Measurements from ENCODE around the gene SERINC2. TPM values are rescaled to one million over a fixed set of nuclear protein-coding genes. Genes with fewer than 3 reads are reported as not detected.
"Not testable (repeated sequence)": the region's sequence is repeated elsewhere in the genome, so short reads cannot be mapped to it uniquely, and the experiment has no call there.

SERINC2 gene
- total and polyA plus RNA-seq, 8 donors = 12.3 to 114 (median 66.0) TPM

DNA sequence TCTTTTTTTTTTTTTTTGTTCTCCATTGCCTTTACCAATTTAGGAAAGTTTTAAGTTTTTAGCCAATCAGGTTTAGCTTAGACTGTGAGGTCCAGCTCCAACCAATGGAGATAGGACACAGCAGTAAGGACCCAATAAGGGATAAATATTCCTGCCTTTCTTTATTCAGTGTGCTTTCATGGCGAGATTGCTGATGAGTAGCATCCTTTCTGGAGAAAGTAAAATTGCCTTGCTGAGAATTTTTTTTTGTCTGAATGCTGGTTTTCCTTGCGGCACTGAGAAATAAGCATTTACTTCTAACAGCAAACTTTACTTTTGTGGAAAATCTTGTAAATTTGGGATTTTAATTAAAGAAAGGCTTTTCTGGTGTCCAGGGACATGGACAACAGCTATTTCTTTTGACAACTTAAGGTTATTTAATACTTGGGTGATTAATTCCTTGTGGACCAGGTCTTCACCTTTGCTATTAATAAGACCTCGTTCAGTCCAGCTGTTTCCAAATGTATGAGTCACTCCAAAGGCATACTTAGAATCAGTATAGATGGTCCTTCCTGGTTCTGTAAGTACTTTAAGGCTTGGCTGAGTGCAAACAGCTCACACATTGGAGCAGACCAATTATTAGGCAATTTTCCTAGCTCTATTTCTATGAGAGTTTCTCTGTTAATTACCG lies 54.1 kb downstream of the SERINC2 start:
- intact Hi-C loops (cut with DNase I; ENCODE audit: low total_unique reads) = no loop called here
- Histone ChIP-seq H3K4me1 (no peaks in the 10 kb centered on the region), H3K4me3 (no peak overlapping the region), H3K36me3 (no peaks in the 10 kb centered on the region), H3K9me3 (peaks cover 3 to 26% (median 15%) of the 10 kb centered on the region in 4 donors), H3K27ac (no peak overlapping the region), H3K27me3 (no peaks in the 10 kb centered on the region)
- TF ChIP-seq EP300 (IDR thresholded peaks at IDR 0.05) (no peak), POLR2A (IDR thresholded peaks at IDR 0.05) (no peak), POLR2AphosphoS5 (IDR thresholded peaks at IDR 0.05) (no peak)
- TF ChIP-seq, protein P1, sequence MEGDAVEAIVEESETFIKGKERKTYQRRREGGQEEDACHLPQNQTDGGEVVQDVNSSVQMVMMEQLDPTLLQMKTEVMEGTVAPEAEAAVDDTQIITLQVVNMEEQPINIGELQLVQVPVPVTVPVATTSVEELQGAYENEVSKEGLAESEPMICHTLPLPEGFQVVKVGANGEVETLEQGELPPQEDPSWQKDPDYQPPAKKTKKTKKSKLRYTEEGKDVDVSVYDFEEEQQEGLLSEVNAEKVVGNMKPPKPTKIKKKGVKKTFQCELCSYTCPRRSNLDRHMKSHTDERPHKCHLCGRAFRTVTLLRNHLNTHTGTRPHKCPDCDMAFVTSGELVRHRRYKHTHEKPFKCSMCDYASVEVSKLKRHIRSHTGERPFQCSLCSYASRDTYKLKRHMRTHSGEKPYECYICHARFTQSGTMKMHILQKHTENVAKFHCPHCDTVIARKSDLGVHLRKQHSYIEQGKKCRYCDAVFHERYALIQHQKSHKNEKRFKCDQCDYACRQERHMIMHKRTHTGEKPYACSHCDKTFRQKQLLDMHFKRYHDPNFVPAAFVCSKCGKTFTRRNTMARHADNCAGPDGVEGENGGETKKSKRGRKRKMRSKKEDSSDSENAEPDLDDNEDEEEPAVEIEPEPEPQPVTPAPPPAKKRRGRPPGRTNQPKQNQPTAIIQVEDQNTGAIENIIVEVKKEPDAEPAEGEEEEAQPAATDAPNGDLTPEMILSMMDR (IDR thresholded peaks at IDR 0.05) = no peak
- DNase-seq = no peak
- WGBS, 5 donors = 71 to 77% (median 73%) methylated on average over 4 of the region's 4 CpGs

DNA sequence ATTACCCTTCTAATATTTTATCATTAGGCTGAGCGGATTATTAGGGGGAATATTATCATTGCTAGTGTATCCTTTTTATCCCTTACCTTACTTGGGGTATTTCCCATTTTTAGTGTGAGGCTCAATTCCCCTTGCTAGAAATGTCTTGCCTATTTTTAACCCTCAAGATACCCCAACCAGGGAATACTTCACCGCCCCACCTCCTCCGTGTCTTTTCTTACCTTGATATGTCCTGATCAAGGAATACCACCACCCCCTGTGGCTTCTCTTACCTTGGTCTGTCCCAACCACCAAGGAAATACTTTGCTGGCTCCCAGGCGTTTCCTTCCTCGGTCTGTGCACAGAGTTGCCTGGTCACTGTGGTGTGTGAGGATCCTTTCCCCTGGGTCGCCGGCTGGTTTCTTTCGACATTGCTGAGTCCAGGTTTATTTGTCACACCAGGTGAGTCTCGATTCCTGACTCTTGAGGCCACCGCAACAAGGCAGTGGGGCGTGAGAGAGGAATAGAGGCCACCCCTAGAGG lies 57.8 kb downstream of the SERINC2 start:
- Histone ChIP-seq H3K4me3 (no peak overlapping the region), H3K27me3 (no peaks in the 10 kb centered on the region), H3K9me3 (peaks cover 3 to 24% (median 15%) of the 10 kb centered on the region in 4 donors), H3K4me1 (no peaks in the 10 kb centered on the region), H3K36me3 (no peaks in the 10 kb centered on the region), H3K27ac (peak overlapping the region in 2 of 5 donors; percentile 33 to 84)
- intact Hi-C loops (cut with DNase I; ENCODE audit: low total_unique reads) = no loop called here
- TF ChIP-seq, protein P1 (IDR thresholded peaks at IDR 0.05) = no peak
- TF ChIP-seq EP300 (IDR thresholded peaks at IDR 0.05) (no peak), POLR2A (IDR thresholded peaks at IDR 0.05) (no peak), POLR2AphosphoS5 (IDR thresholded peaks at IDR 0.05) (no peak)
- DNase-seq = no peak
- 88 to 94% (median 91%) methylated on average over 11 of the region's 11 CpGs for WGBS, 5 donors

DNA sequence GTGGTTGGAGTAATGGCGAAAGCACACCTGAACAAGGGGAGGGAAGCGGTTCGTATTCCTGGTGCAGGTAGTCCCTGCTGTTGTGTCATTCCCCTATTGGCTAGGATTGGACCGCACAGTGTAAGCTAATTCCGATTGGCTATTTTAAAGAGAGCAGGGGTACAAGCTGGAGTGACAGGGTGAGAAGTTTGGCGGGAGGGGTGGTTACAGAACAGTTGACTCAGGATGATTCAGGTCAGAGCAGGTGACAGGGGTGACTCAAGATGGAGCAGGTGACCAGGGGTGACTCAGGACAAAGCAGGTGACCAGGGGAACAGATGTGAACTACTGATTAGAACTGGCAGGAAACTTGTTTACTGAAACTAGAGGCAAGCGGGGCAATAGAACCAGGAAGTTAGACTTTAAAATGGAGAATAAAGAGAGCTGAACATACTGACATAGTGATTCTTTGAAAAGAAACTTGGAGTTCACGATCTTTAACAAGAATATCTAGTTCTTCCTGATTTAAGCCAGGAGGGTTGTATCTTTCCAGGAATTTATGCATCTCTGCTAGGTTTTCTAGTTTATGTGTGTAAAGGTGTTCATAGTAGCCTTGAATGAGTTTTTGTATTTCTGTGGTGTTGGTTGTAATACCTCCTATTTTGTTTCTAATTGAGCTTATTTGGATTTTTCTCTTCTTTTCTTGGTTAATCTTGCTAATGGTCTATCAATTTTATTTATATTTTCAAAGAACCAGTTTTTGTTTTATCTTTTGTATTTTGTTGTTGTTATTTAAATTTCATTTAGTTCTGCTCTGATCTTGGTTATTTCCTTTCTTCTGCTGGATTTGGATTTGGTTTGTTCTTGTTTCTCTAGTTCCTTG lies 58.7 kb downstream of the SERINC2 start:
- H3K9me3 ChIP-seq = peaks cover 0 to 16% (median 11%) of the 10 kb centered on the region in 4 donors
- H3K27ac ChIP-seq = peak overlapping the region; percentile 28 to 84 (median 56)
- peak in 1 of 3 donors; percentile 64 for TF ChIP-seq POLR2AphosphoS5 (IDR thresholded peaks at IDR 0.05)
- 64 to 78% (median 67%) methylated on average over 7 to 8 of the region's 8 CpGs for WGBS, 5 donors
- intact Hi-C loops (cut with DNase I; ENCODE audit: low total_unique reads); H3K4me1 ChIP-seq; H3K4me3 ChIP-seq; H3K27me3 ChIP-seq; H3K36me3 ChIP-seq: not testable (repeated sequence)
- peak; percentile 76 to 82 for DNase-seq

DNA sequence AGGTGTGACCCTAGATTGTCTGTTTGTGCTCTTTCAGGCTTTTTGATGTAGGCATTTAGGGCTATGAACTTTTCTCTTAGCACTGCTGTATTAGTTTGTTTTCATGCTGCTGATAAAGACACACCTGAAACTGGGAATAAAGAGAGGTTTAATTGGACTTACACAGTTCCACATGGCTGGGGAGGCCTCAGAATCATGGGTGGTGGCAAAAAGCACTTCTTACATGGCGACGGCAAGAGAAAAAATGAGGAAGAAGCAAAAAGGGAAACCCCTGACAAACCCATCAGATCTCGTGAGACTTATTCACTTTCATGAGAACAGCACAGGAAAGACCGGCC lies 59.3 kb downstream of the SERINC2 start:
- H3K4me3 ChIP-seq; H3K27me3 ChIP-seq; H3K36me3 ChIP-seq; H3K4me1 ChIP-seq; intact Hi-C loops (cut with DNase I; ENCODE audit: low total_unique reads); DNase-seq: not testable (repeated sequence)
- H3K9me3 ChIP-seq = peaks cover 0 to 10% (median 5%) of the 10 kb centered on the region in 4 donors
- WGBS, 5 donors = 63 to 75% (median 69%) methylated on average over 4 of the region's 4 CpGs
- H3K27ac ChIP-seq = peak overlapping the region in 3 of 5 donors; percentile 33 to 84 (median 65)

DNA sequence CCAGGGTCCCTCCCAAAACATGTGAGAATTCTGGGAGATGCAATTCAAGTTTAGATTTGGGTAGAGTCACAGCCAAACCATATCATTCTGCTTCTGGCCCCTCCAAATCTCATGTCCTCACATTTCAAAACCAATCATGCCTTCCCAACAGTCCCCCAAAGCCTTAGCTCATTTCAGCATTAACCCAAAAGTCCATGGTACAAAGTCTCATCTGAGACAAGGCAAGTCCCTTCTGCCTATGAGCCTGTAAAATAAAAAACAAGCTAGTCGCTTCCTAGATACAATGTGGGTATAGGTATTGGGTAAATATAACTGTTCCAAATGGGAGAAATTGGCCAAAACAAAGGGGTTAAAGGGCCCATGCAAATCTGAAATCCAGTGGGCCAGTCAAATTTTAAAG lies 59.7 kb downstream of the SERINC2 start:
- WGBS, 5 donors = 93 to 96% (median 94%) methylated on average over 1 of the region's 1 CpG
- H3K27ac ChIP-seq = peak overlapping the region in 3 of 5 donors; percentile 33 to 84 (median 65)
- H3K36me3 ChIP-seq; DNase-seq; H3K4me3 ChIP-seq; H3K27me3 ChIP-seq; H3K9me3 ChIP-seq; H3K4me1 ChIP-seq; intact Hi-C loops (cut with DNase I; ENCODE audit: low total_unique reads): not testable (repeated sequence)

DNA sequence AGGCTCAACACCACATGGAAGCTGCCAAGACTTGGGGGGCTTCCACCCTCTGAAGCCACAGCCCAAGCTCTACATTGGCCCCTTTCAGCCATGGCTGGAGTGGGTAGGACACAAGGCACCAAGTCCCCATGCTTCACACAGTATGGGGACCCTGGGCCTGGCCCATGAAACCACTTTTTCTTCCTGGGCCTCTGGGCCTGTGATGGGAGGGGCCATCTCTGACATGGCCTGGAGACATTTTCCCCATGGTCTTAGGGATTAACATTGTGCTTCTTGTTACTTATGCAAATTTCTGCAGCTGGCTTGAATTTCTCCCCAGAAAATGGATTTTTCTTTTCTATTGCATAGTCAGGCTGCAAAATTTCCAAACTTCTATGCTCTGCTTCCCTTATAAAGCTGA lies 60.5 kb downstream of the SERINC2 start:
- intact Hi-C loops (cut with DNase I; ENCODE audit: low total_unique reads); H3K4me1 ChIP-seq; H3K27ac ChIP-seq; H3K36me3 ChIP-seq; H3K9me3 ChIP-seq; DNase-seq; H3K4me3 ChIP-seq; H3K27me3 ChIP-seq: not testable (repeated sequence)

DNA sequence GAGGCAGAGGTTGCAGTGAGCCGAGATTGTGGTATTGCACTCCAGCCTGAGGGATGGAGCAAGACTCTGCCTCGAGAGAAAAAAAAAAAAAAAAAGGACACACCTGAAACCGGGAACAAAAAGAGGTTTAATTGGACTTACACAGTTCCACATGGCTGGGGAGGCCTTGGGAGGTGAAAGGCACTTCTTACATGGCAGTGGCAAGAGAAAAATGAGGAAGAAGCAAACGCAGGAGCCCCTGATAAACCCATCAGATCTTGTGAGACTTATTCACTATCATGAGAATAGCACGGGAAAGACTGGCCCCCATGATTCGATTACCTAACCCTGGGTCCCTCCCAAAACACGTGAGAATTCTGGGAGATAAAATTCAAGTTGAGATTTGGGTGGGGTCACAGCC lies 61.6 kb downstream of the SERINC2 start:
- H3K27me3 ChIP-seq; DNase-seq; H3K9me3 ChIP-seq; H3K4me3 ChIP-seq; H3K4me1 ChIP-seq; intact Hi-C loops (cut with DNase I; ENCODE audit: low total_unique reads); H3K36me3 ChIP-seq: not testable (repeated sequence)
- peak overlapping the region in 1 of 5 donors; percentile 4 for H3K27ac ChIP-seq
- WGBS, 5 donors = 59 to 76% (median 64%) methylated on average over 7 of the region's 7 CpGs
